CD4-positive, alpha-beta T cell treated with Interleukin-12 subunit alpha and Interleukin-12 subunit beta, for 1 hour (primary cell): ENCODE data around the gene CDK15.

Experiments used
- DNase-seq: peaks from one replicate; pipeline ENCODE4 v3.0.0-alpha.2; 2020

Gene CDK15

GRCh38 chr2:201916565-201916964 lies 110.2 kb downstream of the CDK15 start:
- no peak for DNase-seq

DNA sequence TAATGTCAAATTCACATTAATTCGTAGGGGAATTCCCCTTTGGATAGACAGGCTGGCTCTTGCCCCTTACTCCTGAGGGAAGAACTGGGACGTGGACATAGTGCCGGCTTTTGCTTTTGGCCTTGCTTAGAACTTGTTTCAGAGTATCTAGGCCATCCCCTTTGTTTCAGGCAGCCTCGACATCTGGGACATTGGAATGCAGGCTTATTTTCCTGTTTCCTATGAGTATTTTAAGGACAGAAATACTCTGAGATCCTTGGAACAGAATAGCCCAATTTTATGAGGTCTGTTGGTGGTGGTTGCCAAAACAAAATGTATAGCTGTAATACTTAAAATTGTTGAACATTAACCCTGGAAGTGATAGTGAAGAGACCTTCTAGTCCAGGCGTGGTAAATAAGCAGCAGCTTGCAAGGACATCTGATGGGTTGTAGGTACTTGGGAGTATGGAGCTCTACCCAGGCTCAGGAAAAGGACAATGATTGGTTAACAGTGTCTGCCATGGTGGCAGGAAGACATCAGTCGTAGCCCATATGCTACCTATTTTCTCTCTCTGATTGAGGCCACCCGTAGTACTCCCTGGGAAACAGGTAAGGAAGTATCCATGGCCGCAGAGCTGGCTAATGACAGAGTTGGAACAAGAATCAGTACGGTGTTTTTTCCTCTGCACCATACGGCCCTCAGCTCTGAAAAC lies 112.4 kb downstream of the CDK15 start:
- DNase-seq, result no peak

DNA sequence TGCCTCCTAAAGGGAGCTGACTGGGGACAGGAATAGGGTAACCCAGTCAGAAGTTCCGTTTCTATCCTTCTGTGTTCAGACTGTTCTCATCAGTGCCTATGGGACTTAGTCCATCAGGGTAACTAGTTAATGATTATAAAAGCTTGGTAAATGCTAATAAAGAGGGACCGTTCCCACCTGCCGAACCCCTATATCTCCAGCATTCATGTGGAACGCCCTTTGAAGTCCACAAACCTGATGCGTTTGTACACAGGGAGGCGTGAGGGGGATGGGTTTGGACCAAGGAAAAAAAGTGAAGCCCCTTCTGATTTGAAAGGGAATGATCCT lies 112.9 kb downstream of the CDK15 start:
- DNase-seq, result no peak

DNA sequence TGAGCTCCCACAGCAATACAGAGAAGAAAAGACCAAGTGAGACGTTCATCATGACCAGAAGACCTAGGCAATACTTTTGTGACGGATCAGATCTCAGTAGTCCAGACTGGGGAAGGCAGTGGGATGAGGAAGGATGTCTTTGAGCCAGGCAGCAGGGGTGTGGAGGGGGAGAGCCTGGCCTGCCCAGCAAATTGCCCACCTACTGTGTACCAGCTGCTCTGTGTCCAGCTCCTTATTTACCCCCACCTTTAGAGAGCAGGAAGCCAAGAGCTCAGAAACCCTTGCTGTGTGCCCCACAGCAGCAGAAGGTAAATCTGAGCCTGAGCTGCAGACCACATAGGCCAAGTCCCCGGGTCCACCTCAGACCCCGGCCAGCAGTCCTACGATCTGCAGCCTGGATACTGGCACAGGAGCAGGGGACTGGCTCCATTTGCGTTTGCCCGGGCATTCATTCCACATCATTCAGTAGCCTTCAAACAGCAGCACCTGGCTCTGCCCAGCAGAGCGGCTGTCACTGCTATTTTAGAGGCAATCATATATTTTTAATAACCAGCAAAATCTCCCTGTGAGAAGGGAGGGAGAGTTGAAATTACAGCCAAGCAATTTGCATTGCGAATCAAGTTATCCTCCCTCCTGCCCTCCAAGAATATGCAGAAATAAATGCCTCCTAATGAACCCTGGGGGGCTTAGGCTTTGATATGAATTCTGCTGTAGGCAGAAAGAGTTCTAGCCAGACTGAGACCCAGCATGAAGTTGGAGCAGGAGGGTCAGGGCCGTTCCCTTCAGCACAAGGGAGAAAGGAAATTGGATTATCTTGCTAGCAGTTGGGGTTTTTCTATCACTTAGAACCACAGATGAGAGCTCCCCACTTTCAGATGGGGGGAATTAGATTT lies 117.3 kb downstream of the CDK15 start:
- no peak for DNase-seq

DNA sequence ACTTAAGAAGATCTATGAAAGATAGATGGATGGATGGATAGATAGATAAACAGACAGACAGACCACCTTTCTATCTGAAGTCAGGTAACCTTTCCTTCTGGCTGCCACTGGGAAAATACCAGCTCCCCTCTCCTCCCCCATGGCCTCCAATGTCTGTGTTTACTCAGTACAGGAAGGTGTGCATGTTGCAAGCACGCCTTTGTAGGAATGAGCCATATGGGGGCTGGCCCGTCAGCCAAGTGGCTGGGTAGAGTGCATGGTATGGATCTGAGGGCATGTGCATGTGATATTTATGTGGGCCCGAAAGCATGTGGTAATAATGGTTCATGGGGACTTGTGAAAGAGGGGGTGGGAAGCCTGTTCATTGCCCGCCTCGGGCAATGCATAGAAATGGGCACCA lies 118.1 kb downstream of the CDK15 start:
- no peak for DNase-seq

DNA sequence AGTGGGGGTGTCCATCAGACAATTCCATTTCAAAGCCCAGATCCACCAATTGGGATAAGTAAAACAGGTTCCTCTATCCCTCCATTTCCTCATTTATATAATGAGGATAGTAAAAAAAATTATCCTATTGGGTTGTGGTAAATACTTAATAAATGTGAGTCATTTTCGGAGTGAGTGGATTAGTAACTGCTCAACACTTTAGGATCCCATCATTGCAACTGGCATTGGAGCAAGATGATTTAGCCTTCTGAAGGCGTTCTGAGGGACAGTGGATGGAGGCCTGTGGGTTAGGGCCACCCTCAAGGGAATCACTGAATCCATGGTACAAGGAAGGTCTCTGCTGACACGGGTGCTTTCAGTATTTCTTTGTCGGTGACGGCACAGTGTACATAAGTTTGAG lies 118.7 kb downstream of the CDK15 start:
- DNase-seq, result no peak

GRCh38 chr2:201926067-201926466 lies 119.7 kb downstream of the CDK15 start:
- DNase-seq, result no peak

- DNase-seq, result no peak
These were observed 122.0 kb downstream of the CDK15 start for GRCh38 chr2:201928363-201928762.

DNA sequence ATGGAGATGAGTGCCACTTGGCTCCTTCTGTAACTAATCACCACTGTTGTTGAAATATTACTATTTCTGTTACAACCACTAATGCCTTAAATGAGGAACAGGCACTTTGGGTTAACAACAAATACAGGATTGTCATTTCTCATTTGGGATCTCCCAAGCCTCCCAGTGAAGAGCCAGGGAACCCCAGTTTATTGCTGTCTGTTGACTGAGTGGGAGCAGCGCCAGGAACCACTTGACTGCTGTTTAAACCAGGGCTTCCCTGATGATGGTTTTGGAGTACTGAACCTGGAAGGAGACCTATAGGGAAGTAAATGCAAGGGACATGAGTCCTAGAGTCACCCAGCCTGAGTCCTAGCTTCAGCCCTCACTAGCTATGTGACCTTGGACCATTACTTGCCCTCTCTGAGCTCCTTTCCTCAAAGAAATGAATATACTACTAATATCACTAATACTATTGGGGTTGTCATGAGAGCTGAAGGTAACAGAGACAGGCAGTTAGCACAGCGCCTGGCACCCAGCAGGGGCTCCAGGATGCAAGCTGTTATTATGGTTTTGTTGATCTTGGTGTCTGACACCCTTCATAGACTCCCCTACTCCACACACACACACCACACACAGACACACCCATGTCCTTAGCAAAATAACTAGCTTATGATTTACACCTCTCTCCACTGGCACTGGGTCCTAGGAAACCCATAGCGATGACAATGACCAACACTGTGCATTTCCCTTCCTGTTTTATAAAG lies 123.1 kb downstream of the CDK15 start:
- no peak for DNase-seq

DNA sequence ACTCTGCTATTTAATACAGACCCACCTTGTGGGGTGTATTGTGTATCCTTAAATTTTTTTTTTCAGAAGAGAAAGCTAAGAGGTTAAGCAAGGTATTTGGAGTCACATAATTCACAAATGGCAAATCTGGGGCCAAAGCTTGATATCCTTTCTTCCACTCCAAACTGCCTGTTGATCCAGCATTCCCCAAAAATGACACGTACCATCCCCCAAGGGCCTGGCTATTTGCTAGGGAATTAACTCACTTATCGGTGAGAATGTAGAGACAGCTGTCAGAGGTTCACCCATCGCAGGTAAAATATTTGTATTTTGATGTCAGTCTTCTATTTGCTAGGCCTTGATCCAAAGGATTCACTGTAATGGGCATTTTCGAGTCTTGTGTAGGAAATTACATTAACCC lies 123.7 kb downstream of the CDK15 start:
- no peak for DNase-seq

GRCh38 chr2:201930831-201931230 lies 124.5 kb downstream of the CDK15 start:
- no peak for DNase-seq

GRCh38 chr2:201931475-201931874 lies 125.1 kb downstream of the CDK15 start:
- DNase-seq, result no peak

DNA sequence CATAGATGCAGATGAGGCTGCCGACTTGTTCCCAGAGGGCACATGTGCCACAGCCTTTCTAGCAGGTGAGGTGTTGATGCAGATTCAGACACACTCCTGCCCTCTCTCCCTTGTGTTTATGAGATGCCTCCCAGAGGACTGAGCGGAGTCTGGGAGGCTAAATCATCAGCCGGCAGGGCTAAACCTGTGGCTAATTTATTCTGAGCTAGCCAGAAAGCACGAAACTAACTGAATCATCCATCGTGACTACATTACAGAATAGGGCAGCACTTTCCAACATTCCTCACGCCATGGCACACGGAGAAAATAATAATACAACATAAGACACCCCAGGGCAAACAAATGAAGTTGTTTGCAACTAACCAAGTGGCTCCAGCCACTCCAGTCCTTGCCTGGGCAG lies 125.6 kb downstream of the CDK15 start:
- DNase-seq, result no peak

GRCh38 chr2:201932511-201932910 lies 126.2 kb downstream of the CDK15 start:
- no peak for DNase-seq

GRCh38 chr2:201933792-201934237 lies 127.5 kb downstream of the CDK15 start:
- DNase-seq, result no peak

DNA sequence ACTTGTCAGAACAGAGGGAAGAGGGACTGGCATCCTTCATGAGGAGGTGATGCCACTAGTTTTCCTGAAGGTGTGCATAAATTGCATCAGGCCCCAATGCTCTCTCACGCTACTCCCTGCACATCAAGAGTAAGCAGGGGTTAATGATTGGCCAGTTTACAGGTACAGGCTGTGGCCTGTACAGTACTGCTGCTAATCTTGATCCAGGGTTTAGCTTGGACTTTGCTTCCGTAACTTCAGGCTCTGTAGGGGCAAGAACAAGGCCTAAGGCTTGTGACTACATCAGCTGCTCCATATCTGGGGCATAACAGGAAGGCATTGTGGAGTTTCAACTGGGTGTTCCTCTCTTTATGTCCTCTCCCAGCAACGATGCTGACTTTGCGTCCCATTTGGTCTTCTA lies 130.5 kb downstream of the CDK15 start:
- DNase-seq, result no peak

GRCh38 chr2:201937343-201937742 lies 131.0 kb downstream of the CDK15 start:
- no peak for DNase-seq

- no peak for DNase-seq
These were observed 131.9 kb downstream of the CDK15 start for GRCh38 chr2:201938156-201938775.

DNA sequence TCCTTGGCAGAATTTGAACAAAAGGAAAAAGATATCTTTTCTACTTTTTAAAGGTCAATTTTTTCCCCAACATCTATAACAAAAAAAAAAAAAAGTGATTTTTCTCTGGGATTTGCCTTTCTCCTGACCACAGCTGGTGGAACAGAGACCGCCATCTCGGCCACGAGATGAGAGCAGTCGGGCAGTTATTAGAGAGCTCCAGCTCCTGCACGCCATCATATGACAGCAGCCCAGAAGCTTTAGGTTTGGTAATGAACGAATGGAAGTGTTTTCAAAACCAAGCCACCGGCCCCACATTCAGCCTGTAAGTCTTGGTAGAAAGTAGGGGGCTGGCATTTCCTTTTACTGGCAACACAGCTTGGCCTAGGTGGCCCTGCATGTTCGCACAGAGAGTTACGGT lies 132.4 kb downstream of the CDK15 start:
- DNase-seq, result no peak

- no peak for DNase-seq
These were observed 133.2 kb downstream of the CDK15 start for GRCh38 chr2:201939453-201939941.

DNA sequence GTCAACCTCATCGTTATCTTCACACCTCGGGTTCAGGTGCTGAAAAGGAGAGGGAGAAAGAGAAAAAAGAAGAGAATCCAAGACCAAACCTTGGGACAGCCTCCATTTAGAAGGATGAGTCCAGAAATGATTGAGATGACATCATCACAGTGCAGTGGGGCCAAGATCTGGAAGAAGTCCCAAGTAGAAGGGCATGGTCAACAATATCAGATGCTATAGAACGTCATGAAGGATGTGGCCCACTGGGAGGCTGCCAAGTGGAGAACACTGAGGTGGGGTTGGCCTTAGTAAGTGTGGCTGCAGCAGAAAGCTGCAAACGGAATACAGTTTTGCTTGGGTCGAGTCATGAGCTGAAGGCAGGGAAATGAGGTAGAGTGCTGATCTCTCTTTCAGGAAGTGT lies 136.2 kb downstream of the CDK15 start:
- DNase-seq, result no peak
